GM21390 (cell line): ENCODE results near the gene ITPKB.
"Not testable (repeated sequence)": the region's sequence is repeated elsewhere in the genome, so short reads cannot be mapped to it uniquely, and the experiment has no call there.

ENCODE experiments used
- ATAC-seq: cut with Tn5 transposase; IDR thresholded peaks from one replicate; pipeline ENCODE4 v1.9.1; 2021; ENCODE audit not compliant: unreplicated experiment

Gene ITPKB

DNA sequence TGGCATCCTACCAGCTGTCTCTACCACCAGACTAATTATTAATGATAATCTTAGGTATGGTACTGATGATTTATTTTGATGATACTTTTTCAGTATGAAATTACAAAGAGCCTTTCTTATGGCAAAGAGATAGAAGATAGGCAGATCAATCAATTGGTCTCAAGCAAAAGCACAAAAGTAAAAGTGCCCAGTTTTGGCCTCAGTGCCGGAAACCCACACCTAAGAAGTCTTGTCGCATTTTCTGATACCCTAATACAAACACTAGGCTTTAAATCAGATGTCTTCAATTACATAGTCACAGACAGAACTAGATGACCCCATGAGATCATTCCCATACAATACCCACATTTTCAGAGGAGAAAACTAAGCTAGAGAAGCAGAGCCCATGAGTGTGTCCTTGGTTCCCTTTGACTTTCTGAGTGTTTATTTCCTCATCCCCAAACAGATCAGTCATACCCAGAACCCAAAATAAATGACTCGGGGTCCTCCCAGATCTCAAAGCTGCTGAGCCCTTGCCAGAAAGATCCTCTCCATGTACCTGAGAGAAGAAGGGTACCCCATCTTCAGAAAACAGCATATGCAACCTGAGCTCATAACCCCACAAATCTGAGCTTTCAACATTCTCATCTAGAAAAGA lies 7.7 kb downstream of the ITPKB start:
- ATAC-seq: no peak

DNA sequence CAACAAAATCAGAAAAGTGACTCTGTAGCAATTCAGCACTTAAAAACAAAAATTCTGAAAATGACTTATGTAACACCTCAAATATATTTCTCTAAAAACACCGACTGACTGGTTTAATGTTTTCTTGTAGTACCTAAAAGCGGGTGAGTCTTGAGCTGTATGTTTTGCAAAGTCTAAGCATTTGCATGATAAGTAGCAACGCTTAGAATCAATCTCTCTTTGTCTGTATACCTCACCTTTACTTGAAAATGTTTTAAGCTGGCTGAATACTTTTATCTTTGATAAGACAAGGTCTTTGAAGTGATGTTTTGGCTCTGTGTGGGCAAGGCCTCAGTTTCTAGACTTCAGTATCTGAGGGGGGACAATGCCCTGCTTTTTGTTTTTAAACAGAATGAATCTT lies 8.2 kb downstream of the ITPKB start:
- ATAC-seq: no peak

DNA sequence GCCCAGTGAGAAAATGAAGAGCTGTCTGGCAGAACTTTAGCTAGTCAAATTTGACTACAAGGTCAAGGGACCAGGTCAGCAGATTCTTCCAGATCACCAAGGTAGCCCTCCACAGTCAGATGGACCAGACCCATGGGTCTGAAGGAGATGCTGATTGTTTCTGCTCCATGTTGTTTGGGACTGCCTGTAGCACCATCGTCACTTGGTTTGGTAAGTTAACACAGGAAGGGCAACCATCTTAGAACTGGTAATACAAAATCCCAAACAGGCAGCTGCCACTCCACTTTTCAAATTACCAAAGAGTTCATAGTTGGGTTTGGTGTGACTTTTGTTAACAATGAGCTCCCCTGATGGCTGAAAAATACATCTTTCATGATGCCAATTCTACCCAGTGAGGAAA lies 9.0 kb downstream of the ITPKB start:
- no peak for ATAC-seq

DNA sequence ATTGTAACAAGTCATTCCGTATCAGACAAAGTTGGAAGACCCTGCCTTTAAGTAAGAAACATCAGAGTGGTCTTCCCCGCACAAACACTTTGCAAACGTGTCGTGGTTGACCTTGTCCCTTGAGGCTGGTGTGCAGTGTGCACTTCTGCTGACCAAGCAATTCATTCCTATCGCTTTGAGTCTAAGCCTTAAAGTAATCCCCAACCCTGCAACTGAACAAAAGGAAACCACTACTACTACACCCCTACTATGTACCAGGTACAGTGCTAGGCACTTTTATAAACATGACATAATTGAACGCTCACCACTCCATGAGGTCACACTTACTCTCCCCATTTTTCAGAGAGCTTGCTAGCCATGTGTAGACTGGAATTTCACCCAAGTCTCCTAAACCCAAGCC lies 10.6 kb downstream of the ITPKB start:
- ATAC-seq: no peak

DNA sequence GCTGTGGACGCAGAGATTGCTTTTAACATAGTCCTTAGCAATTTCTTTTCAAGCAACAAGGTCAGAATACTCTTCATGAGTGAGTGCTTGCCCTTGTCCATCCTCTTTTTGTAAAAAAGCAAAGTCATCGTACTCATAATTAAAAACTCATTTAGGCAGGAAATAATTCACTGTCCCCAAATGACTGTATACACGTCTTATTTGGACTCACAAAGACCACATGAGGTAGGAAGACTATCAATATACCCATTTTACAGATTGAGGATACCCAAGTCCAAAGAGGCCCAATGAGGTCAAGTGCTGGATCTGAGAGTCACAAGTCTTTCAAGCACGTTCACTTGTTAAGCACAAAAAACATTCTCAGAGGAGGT lies 13.2 kb downstream of the ITPKB start:
- no peak for ATAC-seq

DNA sequence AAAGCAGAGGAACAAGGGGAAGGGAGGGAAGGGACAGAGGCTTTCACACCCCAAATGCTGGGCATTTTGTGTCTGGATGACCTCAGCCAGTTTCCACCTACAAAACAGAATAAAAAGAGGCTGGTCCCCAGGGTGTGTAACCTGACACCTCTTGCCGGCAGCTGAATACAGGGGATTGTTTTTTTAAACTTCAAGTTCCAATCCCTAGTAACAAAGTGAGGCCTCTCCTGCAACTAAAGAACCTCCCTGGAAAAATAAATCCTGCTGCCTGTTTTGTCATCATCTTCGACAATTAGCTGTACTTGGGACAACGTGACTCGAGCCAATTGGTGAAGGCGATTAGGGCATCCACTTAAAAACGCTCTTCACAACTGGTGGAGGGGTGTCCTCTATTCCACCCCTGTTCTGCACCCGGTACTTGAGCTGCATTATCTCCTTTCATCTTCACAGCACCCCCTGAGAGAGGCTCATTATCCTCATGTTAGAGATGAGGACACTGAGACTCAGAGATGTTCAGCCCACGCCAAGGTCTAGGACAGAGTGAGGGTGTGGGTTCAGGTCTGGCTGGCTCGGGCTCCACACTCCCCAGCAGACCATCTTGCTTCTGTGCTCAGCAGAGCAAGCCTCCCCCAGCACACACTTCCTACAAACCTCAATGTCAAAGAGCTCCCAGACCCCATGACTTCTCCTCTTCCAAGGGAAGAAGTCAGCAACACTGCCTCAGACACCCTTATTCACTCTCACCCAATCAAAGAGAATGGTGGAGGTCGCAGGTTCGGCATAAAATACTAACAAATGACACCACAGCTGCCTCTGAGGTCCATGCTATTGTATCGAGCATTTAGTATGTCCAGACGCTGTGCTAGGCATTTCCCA lies 15.2 kb downstream of the ITPKB start:
- ATAC-seq: peak; percentile 16

DNA sequence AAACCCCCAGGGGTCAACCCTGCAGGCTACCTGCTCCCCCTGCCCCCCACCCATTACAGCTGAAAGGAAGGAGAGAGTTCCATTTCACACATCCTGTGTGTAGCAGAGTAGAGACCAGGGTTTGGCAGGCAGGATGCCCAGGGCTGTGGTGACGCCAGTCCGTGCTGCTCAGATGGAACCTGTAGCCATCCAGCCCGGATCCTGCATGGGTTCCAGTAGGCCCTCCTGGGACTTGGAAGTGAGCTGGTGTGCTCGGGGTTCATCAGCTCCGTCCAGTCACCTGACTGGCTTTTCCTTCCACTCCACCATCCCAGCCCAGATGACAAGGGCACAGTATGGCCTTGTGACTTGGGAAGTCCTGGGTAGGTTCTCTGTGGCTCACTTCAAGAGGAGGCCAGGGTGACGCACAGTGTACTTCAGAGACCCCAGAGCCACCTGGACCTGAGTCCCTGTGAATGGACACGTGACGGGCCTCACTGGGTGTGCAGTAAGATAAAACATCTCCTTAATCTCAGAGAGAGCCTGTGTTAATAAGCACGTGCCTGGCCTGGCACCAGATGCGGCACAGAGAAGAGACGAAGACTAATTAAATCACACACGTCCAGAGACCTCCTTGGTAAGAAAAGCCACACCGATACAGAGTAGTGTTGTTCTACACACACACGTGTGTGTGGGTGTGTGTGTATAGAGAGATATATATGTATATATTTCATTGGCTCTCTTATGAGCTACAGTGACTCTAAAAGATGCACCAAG lies 16.0 kb downstream of the ITPKB start:
- no peak for ATAC-seq

DNA sequence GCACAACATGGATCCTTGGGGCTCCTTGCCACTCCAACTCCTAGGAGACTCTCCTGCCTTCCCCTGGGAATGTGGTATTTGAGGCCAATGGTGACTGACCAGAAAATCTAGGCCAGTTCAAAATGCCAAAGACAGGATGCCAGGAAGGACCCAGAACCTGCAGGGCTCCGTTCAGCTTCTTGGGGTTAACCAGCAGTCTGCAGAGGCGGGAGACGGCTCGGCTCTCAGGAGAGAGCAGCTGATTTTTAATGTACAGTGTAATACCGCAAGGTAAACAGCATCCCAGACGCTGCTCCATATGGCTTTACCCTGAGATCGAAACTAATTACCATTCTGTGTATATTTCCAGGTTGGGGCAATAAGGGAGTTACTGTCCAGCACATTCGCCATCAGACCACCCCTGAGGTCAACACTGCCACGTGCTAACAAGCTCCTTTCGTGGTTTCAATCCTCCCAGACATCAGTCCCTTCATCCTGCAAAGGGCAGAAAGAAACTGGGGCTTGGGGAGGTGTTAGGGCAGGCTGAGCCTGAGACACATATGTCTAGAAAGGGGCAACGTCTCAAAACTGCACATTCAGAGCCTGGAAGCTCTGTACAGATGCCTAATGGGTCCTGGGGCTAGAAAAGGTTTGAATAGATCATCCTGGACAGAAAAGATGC lies 16.7 kb downstream of the ITPKB start:
- ATAC-seq: no peak

DNA sequence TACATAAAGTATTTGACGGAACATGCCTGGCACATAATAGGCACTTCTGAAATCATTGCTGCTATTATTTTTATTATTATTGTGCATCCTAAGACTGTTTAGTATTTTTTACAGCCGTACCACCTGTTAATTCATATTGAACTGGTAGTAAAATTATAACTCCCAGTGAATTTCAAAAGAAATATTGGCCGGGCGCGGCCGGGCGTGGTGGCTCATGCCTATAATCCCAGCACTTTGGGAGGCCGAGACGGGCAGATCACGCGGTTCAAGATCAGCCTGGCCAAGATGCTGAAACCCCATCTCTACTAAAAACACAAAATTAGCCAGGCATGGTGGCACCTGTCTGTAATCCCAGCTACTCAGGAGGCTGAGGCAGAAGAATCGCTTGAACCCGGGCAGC lies 18.5 kb downstream of the ITPKB start:
- ATAC-seq: not testable (repeated sequence)

DNA sequence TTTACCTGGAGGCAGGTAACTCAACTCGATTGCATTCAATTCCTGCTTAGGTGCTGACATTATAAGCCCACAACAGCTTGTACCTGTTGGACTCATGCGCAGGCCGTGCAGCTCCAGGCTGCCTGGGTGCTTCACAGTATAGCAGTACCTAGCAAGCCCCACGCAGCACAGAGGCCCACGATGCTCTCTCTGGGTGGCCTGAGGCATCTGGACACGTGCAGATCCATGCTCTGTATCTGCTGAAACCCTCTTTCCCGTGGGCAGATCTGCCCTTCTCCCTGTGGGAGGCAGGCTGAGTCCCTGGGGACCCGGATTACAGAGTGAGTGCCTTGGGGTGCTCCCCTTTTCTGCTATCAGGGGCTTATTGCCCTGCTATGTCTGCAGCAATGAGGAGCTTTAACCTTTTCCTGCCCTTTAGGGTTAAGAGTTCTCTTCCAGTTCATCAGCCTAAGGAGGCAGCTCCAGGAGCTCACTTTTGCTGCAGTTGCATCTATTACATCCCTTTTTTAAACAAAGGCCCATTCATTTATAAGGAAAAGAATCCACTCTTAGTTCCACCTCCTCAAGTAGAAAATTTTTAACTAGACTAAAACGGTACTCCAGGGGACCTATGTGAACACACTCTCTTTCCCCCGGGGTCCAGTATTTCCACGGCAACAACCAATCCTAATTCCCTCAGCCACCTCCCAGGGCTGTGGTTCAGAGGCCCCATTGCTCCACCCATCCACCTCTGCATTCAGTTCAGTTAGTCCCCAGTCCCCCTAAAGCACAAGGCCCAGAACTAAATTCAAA lies 19.3 kb downstream of the ITPKB start:
- no peak for ATAC-seq

DNA sequence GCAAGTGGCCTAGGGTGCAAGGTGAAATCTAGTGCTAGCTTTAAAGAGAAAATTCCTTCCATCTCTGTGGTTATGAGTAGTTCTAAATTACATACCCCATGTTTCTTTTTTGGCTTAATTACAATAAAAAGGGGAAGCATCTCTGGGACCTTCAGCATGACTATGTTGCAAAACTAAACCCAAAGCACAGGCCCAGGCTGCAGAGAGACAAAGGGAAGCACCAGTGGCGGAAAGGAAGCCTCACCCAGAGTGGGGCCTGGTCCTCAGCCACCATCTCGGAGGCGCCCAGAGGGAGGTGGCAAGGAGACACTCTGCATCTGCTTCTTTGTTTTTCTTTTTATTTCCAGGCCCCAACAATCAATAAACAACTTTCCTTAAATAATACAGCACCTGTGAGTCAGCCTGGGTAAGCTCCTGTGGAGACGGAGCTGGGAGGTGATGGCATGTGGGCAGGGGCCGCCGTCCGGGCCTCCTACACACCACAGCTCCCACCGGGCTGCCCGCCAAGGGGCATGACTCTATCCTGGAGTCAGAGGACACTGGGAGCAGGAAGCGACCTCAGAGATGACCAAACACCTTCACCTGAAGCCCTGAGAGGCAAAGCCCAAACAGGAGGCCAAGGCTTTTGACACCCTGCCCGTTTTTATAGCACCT lies 21.7 kb downstream of the ITPKB start:
- no peak for ATAC-seq

DNA sequence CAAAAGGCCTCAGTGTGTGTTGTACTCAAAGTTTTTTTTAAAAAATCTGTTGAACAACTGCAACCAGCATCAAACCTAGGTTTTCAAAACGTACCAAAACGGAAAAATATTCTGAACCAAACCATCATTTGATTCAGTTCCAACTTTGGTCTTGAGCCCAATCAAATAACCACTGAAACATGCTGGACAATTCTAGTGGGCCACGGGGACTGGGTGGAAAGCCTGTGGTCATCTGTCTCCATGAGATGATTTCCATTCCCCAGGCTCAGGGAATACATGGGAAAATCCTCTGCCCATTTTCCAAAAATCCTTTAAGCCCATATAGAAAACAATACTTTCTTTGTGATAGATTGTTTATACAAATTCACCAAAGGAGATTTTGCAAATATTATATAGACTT lies 22.5 kb downstream of the ITPKB start:
- ATAC-seq: no peak

DNA sequence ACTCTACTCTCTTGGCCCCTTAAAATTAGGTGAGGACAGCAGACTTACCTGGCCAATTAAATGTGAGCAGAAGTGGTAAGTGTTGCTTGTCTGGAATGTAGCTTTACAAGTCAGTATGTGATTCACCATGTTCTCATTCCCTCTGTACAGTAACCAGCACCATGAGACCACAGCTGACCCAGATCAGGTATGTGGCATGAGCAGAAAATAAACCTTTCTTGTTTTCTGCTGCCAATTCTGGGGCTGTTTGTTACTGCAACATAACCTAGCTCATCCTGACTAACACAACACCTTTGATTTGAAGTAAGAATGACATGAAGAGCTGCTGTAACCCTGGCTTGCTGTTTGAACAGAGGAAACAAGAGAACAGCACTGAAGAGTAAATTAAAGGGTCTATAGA lies 24.9 kb downstream of the ITPKB start:
- no peak for ATAC-seq

DNA sequence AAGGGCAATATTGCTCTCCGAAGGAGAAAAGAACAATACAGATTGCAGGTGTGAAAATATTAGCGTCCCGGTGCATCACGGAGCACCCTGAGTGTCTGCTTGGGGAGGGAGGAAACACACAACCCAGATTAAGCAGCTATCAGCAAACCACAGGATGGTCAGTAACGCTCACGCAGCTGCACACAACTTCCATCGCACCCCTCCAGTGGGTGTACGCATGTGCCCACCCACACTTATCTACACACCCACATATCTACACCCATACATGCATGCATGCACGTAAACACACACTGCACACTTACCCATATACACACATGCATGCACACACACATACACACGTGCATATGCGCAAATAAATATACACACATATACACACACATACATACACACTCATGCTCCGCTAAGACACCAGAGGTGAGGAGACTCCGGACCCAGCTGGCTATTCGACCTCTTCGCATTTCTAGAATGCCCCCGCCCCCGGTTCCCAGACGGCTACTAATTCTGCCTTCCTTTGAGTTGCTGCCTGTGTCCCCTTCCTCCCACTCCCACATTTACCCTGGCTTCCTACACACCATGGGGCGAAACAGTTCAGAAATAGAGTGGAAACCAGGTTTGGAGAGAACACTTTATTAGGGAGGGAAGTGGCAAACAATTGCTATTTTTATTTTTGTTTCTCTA lies 26.2 kb downstream of the ITPKB start:
- peak; percentile 33 for ATAC-seq

DNA sequence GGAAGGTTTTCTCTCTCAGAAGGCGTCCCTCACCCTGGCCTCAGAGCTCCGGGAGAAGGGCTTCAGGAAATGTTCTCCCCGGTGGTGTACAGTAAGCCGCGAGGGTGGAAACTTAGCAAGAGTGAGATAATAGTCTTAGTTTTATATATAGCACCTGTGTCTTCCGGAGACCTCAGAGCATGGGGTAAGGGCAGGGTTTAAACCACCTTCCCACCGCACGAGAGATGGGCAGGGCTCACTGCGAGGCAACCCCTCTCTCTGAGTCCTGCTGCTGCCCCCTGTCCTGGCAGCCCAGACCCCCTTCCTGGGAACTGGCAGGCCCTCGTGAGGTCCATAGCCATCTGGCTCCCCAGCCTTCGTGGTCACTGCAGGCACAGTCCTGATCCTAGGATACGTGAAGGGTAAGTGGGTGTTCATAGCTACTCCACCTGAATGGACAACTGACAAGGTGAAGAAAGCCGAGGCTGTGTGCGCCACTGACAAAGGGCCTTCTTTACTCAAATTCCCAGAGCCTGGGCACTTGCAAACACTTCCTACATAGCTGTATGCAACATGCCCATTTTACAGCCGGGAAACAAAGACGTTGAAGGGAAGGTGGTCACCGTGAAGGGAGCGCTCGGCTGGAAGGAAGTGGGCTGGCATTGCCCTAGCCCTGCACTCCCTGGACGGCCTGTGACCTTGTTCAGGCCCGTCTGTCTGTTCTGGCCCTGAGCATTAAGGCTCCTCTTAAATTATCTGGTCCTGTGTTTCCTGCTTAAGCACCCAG lies 26.9 kb downstream of the ITPKB start:
- ATAC-seq: peak; percentile 89

DNA sequence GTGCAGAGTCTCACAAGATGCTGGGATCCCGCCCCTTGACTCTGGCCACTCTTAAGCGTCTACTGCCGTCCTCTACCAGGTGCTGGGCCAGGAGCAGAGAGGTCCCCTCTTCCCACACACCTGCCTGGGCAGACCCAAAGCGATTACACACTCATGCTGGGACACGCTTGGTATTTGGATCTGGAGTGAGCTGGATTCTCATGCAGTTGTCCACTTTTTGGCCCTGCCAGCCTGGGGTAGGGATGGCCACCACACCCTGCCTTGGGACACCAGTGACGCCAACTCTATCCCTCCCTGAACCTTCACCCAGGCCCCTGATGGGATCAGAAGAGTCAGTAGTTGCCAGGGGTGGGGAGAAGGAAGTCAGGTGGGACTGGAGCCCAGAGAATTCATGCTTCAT lies 28.6 kb downstream of the ITPKB start:
- no peak for ATAC-seq

DNA sequence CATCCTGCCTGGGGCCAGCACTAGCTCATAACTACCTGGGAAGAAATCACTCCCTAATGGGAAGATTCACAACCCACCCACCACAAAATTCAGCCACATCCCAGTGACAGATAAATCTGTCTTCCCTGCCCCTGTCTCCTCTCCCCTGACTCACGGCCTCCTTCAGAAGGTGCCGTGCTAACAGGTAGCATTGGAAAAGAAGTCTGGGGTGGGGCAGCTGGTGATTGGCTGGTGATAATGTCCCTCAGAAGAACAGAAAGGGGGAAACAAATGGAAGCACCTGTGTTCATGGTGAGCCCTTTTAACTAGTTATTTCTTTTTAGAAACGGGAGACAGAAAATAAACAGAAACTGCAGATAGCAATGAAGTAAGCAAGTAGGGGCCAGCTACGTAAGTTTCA lies 29.1 kb downstream of the ITPKB start:
- ATAC-seq: no peak

DNA sequence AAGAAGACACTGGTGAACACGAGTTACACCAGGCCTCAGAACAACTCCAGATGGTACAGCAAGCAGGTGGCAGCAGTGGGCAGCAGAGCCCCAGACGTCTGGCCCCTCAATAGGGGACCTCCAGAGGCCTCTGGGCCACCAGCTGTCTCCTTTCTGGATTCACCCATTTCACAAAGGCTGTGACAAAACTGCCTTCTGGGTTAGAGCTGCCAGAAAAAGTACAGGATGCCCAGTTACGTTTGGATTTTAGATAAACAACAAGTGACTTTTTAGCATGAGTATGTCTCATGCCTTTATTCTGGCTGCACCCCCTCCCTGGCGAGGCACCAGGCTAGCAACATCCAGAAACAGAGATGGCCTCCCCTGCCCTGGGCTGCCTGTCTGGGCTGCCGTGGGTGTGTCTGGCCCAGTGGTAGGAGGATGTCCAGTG lies 30.1 kb downstream of the ITPKB start:
- no peak for ATAC-seq

DNA sequence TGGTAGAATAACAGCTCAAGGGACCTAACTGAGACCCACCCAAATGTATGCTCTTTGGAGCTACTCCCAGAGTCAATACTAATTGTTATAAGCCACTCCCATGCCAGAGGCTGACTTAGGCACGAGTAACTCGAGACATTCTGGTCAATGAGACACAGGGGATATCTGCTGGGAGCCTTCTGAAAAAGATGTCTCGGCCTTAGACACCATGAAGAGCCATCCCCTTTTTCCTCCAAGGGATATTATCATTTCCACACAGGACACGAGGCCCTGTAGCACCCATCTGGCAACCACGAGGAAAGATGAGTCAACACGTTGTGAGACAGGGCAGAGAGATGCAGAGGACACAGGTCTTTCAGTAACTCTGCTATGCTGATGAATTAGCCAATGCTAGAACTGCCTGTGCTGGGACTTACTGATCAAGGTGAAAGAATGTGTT lies 30.7 kb downstream of the ITPKB start:
- no peak for ATAC-seq
